ENCODE measurements around the gene TM7SF3. TPM values are rescaled to one million over a fixed set of nuclear protein-coding genes. Genes with fewer than 3 reads are reported as not detected.
A peak's percentile ranks its signal among the peaks of the same experiment; 100 is the strongest.
"Not testable (repeated sequence)": the region's sequence is repeated elsewhere in the genome, so short reads cannot be mapped to it uniquely, and the experiment has no call there.

The TM7SF3 gene
- total RNA-seq, 1 donor from 2014 or later: 48.1 TPM

DNA sequence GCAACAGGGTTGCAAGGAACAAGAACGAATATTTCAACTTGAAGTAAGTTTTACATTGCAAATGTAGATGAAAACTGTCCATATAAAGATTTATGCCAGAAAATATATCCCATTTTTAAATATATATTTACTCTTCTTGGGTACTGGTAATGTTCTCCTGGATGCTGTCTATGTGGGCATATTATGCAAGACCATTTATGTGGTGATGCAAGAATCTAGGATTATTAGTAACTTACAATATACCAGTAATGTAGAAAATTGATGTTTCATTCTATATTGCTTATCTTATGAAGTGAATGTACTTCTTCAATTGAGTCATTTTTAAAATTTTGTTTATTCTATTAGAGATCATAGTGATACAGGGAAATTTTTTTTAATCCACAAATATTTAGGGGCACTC is 50.8 kb downstream of the TM7SF3 start:
- H3K4me3 ChIP-seq (ENCODE audit: low read depth, low read length): no peak overlapping the region
- TF ChIP-seq, protein P1, sequence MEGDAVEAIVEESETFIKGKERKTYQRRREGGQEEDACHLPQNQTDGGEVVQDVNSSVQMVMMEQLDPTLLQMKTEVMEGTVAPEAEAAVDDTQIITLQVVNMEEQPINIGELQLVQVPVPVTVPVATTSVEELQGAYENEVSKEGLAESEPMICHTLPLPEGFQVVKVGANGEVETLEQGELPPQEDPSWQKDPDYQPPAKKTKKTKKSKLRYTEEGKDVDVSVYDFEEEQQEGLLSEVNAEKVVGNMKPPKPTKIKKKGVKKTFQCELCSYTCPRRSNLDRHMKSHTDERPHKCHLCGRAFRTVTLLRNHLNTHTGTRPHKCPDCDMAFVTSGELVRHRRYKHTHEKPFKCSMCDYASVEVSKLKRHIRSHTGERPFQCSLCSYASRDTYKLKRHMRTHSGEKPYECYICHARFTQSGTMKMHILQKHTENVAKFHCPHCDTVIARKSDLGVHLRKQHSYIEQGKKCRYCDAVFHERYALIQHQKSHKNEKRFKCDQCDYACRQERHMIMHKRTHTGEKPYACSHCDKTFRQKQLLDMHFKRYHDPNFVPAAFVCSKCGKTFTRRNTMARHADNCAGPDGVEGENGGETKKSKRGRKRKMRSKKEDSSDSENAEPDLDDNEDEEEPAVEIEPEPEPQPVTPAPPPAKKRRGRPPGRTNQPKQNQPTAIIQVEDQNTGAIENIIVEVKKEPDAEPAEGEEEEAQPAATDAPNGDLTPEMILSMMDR (conservative IDR thresholded peaks at IDR 0.05; ENCODE audit: low read depth, low read length): no peak
- no peak for DNase-seq (ENCODE audit: low read depth)

DNA sequence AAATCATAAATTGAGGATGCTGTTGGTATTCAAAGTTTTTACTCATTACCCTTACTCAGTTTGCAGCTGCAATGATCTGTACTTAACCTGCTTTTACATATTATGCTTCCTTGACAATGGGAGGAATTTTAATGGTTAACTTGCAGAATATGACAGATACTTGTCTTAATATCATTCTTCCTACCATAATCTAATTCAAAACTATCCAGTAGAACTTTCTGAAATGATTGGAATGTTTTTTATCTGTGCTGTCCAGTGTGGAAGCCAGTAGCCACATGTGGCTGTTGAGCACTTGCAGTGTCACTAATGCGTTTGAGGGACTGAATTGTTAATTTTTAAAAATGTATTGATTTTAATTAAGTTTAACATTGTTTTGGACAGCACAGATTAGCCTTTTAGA is 52.4 kb downstream of the TM7SF3 start:
- H3K4me3 ChIP-seq (ENCODE audit: low read depth, low read length): no peak overlapping the region
- DNase-seq (ENCODE audit: low read depth): no peak
- TF ChIP-seq, protein P1 (conservative IDR thresholded peaks at IDR 0.05; ENCODE audit: low read depth, low read length): no peak

DNA sequence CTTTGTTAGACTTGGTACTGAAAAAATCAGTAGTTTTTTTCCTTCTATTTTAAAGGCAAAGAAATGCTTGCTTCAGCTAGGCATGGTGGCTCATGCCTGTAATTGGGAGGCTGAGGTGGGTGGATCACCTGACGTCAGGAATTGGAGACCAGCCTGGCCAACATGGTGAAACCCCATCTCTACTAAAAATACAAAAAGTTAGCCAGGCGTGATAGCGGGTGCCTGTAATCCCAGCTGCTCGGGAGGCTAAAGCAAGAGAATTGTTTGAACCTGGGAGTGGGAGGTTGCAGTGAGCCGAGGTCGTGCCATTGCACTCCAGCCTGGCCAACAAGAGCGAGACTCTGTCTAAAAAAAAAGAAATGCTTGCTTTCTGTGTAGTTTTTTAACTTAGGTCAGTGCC is 52.8 kb downstream of the TM7SF3 start:
- H3K4me3 ChIP-seq (ENCODE audit: low read depth, low read length); DNase-seq (ENCODE audit: low read depth): not testable (repeated sequence)

DNA sequence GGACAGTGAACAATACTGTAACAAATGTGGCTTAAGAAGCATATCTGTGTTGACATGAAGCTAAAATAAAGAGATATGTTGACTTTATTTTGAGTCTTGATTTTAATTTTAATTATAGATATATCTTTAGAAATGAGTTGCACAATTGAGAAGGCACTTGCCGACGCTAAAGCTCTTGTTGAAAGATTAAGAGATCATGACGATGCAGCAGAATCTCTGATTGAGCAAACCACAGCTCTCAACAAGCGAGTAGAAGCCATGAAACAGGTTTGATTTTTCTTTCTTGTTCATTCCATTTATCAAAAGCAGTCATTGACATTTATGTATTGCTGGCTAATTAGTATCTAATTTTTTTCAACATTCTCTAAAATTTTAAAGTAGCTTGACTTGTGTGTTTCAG is 60.2 kb downstream of the TM7SF3 start:
- no peak for DNase-seq (ENCODE audit: low read depth)
- TF ChIP-seq, protein P1 (conservative IDR thresholded peaks at IDR 0.05; ENCODE audit: low read depth, low read length): no peak
- H3K4me3 ChIP-seq (ENCODE audit: low read depth, low read length): no peak overlapping the region

DNA sequence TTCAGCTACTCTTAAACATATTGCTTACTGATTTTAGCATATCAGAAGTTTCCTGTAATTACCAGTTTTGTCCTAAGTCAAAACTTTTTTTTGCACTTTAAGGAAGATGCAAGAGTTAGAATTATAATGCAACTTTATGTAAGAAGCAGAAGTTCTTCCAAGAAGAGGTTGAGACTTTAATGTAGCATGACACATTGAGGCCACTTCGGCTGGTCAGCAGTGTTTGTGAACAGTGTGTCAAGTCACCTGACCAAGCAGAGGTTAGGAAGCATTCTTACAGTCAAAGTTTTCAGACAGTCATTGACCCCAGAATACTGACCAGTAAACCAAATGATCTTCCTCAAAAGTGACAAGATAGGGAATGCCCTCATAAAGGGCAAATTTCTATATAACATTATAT is 60.7 kb downstream of the TM7SF3 start:
- DNase-seq (ENCODE audit: low read depth): peak; percentile 38
- no peak overlapping the region for H3K4me3 ChIP-seq (ENCODE audit: low read depth, low read length)
- TF ChIP-seq, protein P1 (conservative IDR thresholded peaks at IDR 0.05; ENCODE audit: low read depth, low read length): no peak

DNA sequence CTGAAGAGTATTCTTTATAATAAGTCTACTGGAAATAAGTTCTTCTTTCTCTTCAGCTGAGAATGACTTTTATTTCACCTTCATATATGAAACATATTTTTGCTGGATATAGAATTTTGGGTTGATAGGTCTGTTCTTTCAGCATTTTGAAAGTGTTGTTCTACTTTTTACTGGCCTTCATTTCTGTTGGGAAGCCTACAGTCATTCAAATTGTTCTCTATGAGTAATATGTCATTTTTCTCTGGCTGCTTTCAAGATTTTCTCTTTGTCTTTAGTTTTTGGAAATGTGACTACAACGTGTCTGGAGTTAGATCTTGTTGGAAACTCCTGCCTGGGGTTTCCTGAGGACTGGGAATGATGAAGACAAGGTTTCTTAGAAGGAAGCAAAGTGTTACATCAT is 65.9 kb downstream of the TM7SF3 start:
- TF ChIP-seq, protein P1 (conservative IDR thresholded peaks at IDR 0.05; ENCODE audit: low read depth, low read length): no peak
- no peak overlapping the region for H3K4me3 ChIP-seq (ENCODE audit: low read depth, low read length)
- no peak for DNase-seq (ENCODE audit: low read depth)

DNA sequence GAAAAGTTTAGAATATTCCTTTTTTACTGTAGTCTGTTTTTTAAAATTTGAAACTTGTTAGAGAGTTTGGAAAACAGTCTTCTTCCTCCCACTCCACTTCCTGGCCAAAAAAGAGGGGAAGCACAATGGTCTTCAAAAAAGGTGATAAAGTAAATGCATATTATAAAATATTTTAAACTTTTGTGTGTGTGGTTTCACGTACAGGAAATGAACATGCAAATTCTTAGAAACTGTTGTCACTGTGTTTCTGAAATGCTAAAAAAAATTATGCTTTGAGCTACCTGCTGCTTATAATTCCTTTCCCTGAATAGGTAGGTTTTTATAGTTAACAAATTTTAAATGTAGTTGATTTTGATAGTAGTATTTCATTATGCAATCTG is 73.0 kb downstream of the TM7SF3 start:
- H3K4me3 ChIP-seq (ENCODE audit: low read depth, low read length): no peak overlapping the region
- DNase-seq (ENCODE audit: low read depth): no peak
- TF ChIP-seq, protein P1 (conservative IDR thresholded peaks at IDR 0.05; ENCODE audit: low read depth, low read length): no peak
